HL-60/S4 (cell line): ENCODE data around the gene DHRS7C.

Experiments
- in situ Hi-C: fragments of 300-500 bp; cut with MboI; formaldehyde crosslinking; loops from 2 replicates; pipeline ENCODE4 v1.14.3; 2022; ENCODE audit warnings: low sequenced_read_pairs

The DHRS7C gene, protein sequence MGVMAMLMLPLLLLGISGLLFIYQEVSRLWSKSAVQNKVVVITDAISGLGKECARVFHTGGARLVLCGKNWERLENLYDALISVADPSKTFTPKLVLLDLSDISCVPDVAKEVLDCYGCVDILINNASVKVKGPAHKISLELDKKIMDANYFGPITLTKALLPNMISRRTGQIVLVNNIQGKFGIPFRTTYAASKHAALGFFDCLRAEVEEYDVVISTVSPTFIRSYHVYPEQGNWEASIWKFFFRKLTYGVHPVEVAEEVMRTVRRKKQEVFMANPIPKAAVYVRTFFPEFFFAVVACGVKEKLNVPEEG

DNA sequence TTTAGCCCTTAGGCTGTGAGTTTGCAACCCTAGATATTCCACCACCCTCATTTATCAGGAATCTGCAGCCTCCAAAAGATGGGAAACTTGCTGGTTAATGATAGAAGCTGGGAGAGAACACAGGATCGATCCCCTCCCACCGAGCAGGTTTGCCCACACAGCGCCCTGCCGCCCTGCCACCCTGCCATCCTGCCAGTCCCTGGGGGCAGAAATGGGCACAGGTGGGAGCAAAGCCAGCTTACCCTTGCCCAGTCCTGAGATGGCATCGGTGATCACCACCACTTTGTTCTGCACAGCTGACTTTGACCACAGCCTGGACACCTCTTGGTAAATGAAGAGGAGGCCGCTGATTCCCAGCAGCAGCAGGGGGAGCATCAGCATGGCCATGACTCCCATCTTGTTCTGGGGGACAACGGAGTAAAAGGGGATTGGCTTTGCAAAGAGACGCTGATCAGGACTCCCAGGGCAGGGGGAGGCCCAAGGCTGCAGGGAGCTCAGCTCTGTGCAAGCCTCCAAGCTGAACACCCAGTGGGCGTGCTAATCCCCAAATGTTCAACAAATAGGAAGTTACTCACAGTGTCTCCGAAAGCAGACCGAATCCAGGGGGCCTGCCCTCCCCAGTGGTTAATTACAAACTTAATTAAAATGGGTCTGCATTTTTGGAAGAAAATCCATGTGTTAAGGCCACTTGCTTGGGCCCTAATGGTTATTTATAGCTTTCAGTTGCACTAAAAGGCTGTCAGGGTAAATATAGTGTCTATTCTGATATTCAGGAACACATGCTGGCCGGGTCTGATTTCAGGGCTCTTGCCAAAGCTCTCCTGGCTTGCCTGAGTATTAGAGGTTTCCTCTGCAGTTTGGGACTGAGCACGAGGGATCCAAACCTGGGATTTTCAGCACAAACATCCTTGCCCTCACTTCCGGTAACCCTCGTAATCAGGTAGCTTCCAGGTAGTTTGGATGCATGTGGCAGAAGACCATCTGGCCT is at the start of gene DHRS7C:
DHRS7C (minus strand) TSS at position 704 of the 988 bp plus-strand sequence; CDS start at position 396, 308 bp downstream.
- in situ Hi-C loops = no loop called here

DNA sequence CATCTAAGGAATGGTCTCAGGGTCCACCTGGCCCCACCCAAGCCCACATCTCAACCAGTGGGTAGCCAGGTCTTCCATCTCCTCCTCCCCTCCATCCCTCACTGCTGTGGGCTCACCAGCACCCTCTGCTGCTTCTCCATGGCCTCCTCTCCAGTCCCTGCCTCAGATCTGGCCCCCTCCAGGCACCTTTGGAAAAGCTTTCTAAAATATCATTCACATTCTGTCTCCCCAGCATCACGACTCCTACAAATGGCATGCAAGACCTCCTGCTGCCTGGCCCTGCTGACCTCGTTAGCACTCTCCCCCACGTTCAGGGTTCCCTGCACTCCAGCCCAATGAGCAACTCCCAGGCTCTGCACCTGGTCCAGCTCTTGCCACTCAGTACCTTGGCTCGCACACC is 48.0 kb upstream of the DHRS7C start:
- in situ Hi-C loops = no loop called here

DNA sequence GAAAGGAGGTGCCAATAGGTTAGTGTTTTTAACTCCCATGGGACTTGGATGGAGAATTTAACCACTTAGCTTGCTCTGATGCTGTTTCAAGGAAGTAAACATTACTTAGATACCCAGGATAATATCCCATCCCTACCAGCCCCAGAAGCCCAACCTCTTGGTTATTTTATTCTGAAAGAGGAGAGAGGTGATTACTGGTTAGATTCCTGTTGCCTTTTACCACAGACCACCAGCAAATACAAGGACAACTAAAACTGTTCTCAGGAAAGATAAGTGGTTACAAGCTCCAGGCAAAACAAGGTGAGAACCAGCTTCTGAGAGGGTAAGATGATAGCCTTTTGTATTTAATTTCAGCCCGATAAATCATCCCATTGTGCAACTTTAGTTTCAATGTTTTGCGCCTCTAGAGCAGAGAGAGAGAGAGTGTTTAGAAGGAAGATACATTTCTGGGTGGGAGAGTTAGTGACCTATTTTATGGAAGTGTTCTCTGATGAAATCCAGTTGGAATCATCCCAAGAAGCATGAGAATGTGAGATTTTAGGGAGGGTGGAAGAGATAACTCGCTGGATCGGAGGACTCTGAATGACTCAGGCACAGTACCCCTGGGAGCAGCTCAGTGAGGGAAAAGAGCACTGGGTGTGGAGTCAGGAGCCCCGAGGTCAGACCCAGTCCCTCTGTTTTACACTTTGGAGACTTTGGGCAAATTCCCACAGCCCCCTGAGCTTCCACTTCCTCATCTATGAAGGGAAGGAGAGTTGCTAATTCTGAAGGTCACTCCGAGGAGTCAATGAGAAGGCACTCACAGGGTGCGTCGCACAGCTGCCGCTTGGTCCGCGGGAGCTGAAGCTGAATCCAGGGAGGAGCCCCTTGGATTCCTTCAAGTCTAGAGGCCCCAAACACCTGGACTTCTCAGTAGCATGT is 46.4 kb upstream of the DHRS7C start:
- in situ Hi-C loops = no loop called here

DNA sequence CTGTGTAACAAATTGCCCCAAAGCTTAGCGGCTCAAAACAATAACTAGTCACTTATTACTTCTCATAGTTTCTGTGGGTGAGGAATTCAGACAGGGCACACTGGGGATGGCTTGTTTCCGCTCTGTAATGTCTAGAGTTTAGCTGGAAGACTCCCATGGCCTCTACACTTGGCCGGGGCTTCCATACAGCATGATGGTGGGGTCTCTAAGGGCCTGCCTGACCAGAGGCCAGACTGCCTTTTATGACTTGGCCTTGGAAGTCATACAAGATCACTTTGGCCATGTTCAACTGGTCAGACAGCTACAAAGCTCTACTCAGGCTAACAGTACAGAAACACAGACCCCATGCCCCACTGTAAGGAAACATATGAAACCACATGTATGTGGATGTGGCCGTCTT is 42.5 kb upstream of the DHRS7C start:
- in situ Hi-C loops = no loop called here

- in situ Hi-C loops = no loop called here
Measured at GRCh38 chr17:9830711-9831110, 39.3 kb upstream of the DHRS7C start.

GRCh38 chr17:9829343-9829742 is 38.0 kb upstream of the DHRS7C start:
- in situ Hi-C loops = no loop called here

- in situ Hi-C loops = no loop called here
Measured at GRCh38 chr17:9828296-9829295, 37.2 kb upstream of the DHRS7C start.

DNA sequence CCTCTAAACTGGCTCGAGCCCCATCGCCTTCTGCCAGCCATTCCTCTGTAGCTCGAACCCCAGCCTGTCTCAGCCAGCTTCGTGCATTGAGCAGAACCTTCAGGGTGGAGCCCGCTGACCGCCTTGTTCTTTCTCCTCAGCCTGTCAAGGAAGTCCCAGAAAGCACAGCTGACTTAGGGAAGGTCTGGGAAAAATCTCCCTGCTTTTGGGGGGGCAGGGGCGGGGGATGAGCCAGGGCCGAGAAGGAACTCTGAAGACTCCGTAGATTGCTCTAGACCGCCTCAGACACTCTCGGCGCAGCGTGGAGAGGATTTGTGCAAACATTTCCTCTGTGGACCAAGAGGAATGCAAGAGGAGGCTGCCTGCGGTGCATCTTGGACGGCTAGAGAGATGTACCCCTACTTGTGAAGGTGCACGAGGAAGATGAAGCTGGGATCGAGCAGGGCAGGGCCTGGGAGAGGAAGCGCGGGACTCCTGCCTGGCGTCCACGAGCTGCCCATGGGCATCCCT is 34.3 kb upstream of the DHRS7C start, which contains the start of gene GLP2R:
GLP2R (plus strand) TSS at position 284 of the 510 bp plus-strand sequence; CDS start at position 424, 140 bp downstream.
- in situ Hi-C loops = no loop called here

GRCh38 chr17:9824797-9825338 is 33.5 kb upstream of the DHRS7C start:
- in situ Hi-C loops = no loop called here

DNA sequence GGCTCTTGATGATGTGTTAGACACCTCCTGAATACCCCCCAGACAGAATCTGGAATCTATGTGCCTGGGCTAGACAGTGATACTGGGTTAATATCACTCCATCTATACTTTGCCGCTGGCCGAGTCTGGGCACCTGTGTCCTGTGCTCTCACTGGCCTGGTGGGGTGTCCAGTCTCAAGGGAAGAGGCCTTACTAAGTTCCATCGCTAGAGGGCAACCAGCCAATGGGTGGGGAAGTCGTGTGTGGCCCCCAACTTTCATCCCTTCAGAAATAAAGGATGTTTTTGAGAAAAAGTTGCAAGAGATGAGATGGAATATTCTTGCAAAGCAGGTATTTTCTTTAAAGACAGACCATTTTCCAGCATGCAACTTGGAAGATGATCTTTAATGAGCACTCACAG is 32.7 kb upstream of the DHRS7C start:
- in situ Hi-C loops = no loop called here

DNA sequence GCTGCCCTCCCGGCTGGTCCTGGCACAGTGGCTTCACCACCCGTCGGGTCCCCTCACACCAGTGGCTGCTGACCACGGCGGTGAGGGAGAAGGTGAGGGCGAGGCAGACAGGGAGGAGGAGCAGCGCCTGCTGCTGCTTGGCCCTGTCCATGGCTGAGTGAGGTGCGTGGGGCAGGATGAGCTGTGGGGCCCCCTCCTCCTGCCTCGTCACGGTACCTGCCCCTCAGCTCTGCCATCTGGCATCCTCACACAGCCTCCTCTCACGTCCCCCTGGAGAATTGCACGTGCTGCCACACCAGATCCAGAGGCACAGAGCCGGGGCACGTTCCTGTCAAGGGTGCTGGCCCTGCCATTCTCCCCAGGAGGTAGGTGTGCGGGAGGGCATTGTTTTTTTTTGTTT is 30.5 kb upstream of the DHRS7C start, which contains the start of gene GSG1L2:
GSG1L2 (minus strand) TSS at position 159 of the 400 bp plus-strand sequence; CDS start at position 151, 8 bp downstream.
- in situ Hi-C loops = no loop called here

DNA sequence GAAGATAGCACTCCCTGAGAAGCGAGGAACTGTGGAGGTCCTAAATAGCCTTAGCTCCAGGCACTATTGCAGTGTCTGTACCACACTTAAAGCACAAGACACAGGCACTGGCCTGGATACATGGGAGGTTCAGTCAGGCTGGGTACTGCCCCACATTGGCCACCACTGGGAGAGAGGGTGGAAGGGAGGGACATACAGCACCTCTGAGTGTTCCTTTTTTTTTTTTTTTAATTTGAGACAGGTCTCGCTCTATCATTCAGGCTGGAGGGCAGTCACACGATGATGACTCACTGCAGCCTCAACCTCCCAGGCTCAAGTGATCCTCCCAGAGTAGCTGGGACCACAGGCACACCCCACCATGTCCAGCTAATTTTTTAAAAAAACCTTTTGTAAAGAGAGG is 29.1 kb upstream of the DHRS7C start:
- in situ Hi-C loops = no loop called here

- in situ Hi-C loops = no loop called here
Measured at GRCh38 chr17:9818760-9819159, 27.4 kb upstream of the DHRS7C start.

DNA sequence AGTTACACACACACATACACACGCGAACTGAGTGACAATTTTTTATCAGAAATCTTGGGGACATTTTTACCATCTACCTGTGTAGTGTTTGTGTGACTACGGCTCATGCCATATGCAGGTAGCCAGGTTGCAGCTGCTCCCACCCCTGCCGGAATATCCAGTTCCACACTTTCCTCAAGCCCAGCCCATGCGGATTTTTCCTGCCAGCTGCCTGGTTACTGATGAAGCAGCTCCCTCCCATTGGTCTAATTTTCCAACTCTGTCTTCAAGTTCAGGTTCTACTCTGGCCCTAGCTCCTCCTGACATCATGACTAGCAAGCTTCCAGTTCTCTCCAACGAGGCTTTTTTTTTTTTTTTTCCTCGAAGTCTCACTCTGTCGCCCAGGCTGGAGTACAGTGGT is 25.7 kb upstream of the DHRS7C start:
- in situ Hi-C loops = no loop called here

- in situ Hi-C loops = no loop called here
Measured at GRCh38 chr17:9816472-9816871, 25.1 kb upstream of the DHRS7C start.

GRCh38 chr17:9814337-9814945 is 23.0 kb upstream of the DHRS7C start:
- in situ Hi-C loops = no loop called here

- in situ Hi-C loops = no loop called here
Measured at GRCh38 chr17:9813166-9813565, 21.8 kb upstream of the DHRS7C start.

- in situ Hi-C loops = no loop called here
Measured at GRCh38 chr17:9811537-9811936, 20.1 kb upstream of the DHRS7C start.
